HEK293 (cell line): ENCODE measurements around the gene POLE3.
"Not testable (repeated sequence)": the region's sequence is repeated elsewhere in the genome, so short reads cannot be mapped to it uniquely, and the experiment has no call there.

Source experiments
- CTCF ChIA-PET: fragments of 350-600 bp; formaldehyde crosslinking; extraction: SDS; loops from one replicate; lab custom pipeline; 2021; ENCODE audit warnings: antibody characterized with exemption; lab: Yijun Ruan, JAX
- POLR2A ChIA-PET: fragments of 300-600 bp; formaldehyde crosslinking; extraction: SDS; loops from one replicate; lab custom pipeline; 2020; ENCODE audit warnings: antibody characterized with exemption, inconsistent platforms; lab: Yijun Ruan, JAX
- H3K27ac ChIP-seq: fragments of 200-500 bp; sonication (Bioruptor generic); 2 replicates; pipeline ENCODE4 v1.5.1; 2014; ENCODE audit warnings: low read depth, low read length, control low read depth, inconsistent platforms; ENCODE audit errors: extremely low read depth
- H3K36me3 ChIP-seq, 2 experiments: fragments of 200-500 bp in 1 of 2; sonication (Bioruptor generic) in 1 of 2; 1 replicate in 1 of 2; 2 replicates in 1 of 2; pipeline ENCODE4 v1.5.1; 2014 to 2017; ENCODE audit warnings: inconsistent platforms in 2 of 2, low read length in 2 of 2; ENCODE audit not compliant: control insufficient read depth in 2 of 2, insufficient read depth in 1 of 2
- H3K4me1 ChIP-seq: fragments of 200-500 bp; sonication (Bioruptor generic); 2 replicates; pipeline ENCODE4 v1.5.1; 2014; ENCODE audit warnings: mild to moderate bottlenecking, low read length, inconsistent platforms; ENCODE audit not compliant: control insufficient read depth, insufficient read depth
- H3K4me3 ChIP-seq: 2 replicates; pipeline ENCODE4 v1.5.1; 2011; ENCODE audit warnings: low read depth, mild to moderate bottlenecking, control low read depth, low read length, moderate library complexity
- H3K9me3 ChIP-seq: fragments of 200-500 bp; sonication (Bioruptor generic); 2 replicates; pipeline ENCODE4 v1.5.1; 2014; ENCODE audit warnings: low read depth, low read length, inconsistent platforms; ENCODE audit not compliant: control insufficient read depth, insufficient read depth
- BCL11A ChIP-seq: fragments of 450-650 bp; formaldehyde crosslinking; IDR thresholded peaks from 2 replicates; pipeline ENCODE4 v1.5.1; 2016; ENCODE audit warnings: low read depth, missing biosample characterization, missing genetic modification characterization
- CTCF ChIP-seq: fragments of 450-650 bp; formaldehyde crosslinking; IDR thresholded peaks from 2 replicates; pipeline ENCODE4 v1.5.1; 2016; ENCODE audit warnings: missing biosample characterization, missing genetic modification characterization
- GFI1B ChIP-seq: fragments of 450-650 bp; formaldehyde crosslinking; IDR thresholded peaks from 2 replicates; pipeline ENCODE4 v1.5.1; 2016; ENCODE audit warnings: missing biosample characterization, missing genetic modification characterization
- SCRT2 ChIP-seq: fragments of 450-650 bp; formaldehyde crosslinking; IDR thresholded peaks from 2 replicates; pipeline ENCODE4 v1.5.1; 2016; ENCODE audit warnings: missing biosample characterization, missing genetic modification characterization
- SETDB1 ChIP-seq: IDR thresholded peaks from one replicate; pipeline ENCODE4 v1.6.1; 2017; ENCODE audit warnings: mild to moderate bottlenecking, low read length, moderate library complexity, mixed read lengths; ENCODE audit not compliant: insufficient read length
- ZFP3 ChIP-seq: fragments of 450-650 bp; formaldehyde crosslinking; IDR thresholded peaks from 2 replicates; pipeline ENCODE4 v1.5.1; 2016; ENCODE audit warnings: low read depth, missing biosample characterization, missing genetic modification characterization
- ZNF121 ChIP-seq: fragments of 450-650 bp; formaldehyde crosslinking; IDR thresholded peaks from 2 replicates; pipeline ENCODE4 v1.5.1; 2016; ENCODE audit warnings: missing biosample characterization, missing genetic modification characterization
- ZNF133 ChIP-seq: fragments of 450-650 bp; formaldehyde crosslinking; IDR thresholded peaks from 2 replicates; pipeline ENCODE4 v1.5.1; 2016; ENCODE audit warnings: missing biosample characterization, missing genetic modification characterization
- ZNF239 ChIP-seq: fragments of 450-650 bp; formaldehyde crosslinking; IDR thresholded peaks from 2 replicates; pipeline ENCODE4 v1.5.1; 2016; ENCODE audit warnings: missing biosample characterization, missing genetic modification characterization
- ZNF433 ChIP-seq: fragments of 450-650 bp; formaldehyde crosslinking; IDR thresholded peaks from 2 replicates; pipeline ENCODE4 v1.5.1; 2016; ENCODE audit warnings: missing biosample characterization, missing genetic modification characterization, low read depth
- ZNF510 ChIP-seq: fragments of 450-650 bp; formaldehyde crosslinking; IDR thresholded peaks from 2 replicates; pipeline ENCODE4 v1.5.1; 2018; ENCODE audit warnings: mild to moderate bottlenecking, missing genetic modification characterization, missing biosample characterization; ENCODE audit not compliant: insufficient replicate concordance
- ZNF529 ChIP-seq: fragments of 450-650 bp; formaldehyde crosslinking; IDR thresholded peaks from 2 replicates; pipeline ENCODE4 v1.5.1; 2017; ENCODE audit warnings: missing genetic modification characterization, missing biosample characterization; ENCODE audit not compliant: insufficient replicate concordance
- ZNF629 ChIP-seq: fragments of 450-650 bp; formaldehyde crosslinking; IDR thresholded peaks from 2 replicates; pipeline ENCODE4 v1.5.1; 2017; ENCODE audit warnings: missing biosample characterization, missing genetic modification characterization
- TF ChIP-seq, protein P1 (sequence below): fragments of 450-650 bp; formaldehyde crosslinking; optimal IDR thresholded peaks from 2 replicates; pipeline ENCODE3; 2016; ENCODE audit warnings: missing biosample characterization, mild to moderate bottlenecking, missing genetic modification characterization

The POLE3 gene

GRCh38 chr9:113368982-113369854 is 41.3 kb downstream of the POLE3 start:
- no peaks in the 10 kb centered on the region for H3K4me1 ChIP-seq
- CTCF ChIA-PET, result interaction anchor here (0.7 to 1.2 kb wide), 2 partner anchors 131 to 222 kb away, joined by 3 to 4 read pairs; no protein-coding TSS in a partner anchor
- H3K36me3 ChIP-seq, result peaks cover 0 to 19% of the 10 kb centered on the region in 2 experiments; a peak in 1 of 3 replicates
- no peak overlapping the region for H3K27ac ChIP-seq
- POLR2A ChIA-PET, result no interaction called here
- TF ChIP-seq GFI1B (tag by site-specific recombination), result no peak
- TF ChIP-seq, all 188 proteins: peak for 0
- Histone ChIP-seq H3K9me3 (no peaks in the 10 kb centered on the region), H3K4me3 (no peak overlapping the region)

- no peak overlapping the region for H3K4me3 ChIP-seq
- H3K4me1 ChIP-seq, result no peaks in the 10 kb centered on the region
- no peak overlapping the region for H3K27ac ChIP-seq
- CTCF ChIA-PET, result interaction anchor here (0.7 kb wide), 1 partner anchor 130 kb away, joined by 4 read pairs; no protein-coding TSS in a partner anchor
- TF ChIP-seq BCL11A (tag by site-specific recombination), result no peak
- TF ChIP-seq SCRT2 (tag by site-specific recombination), result no peak
- TF ChIP-seq CTCF (tag by site-specific recombination), result no peak
- no peak for TF ChIP-seq ZNF529 (tag by site-specific recombination)
- TF ChIP-seq ZNF121 (tag by site-specific recombination), result no peak
- peaks cover 0 to 11% of the 10 kb centered on the region in 2 experiments; a peak in 1 of 3 replicates for H3K36me3 ChIP-seq
- POLR2A ChIA-PET, result no interaction called here
- no peaks in the 10 kb centered on the region for H3K9me3 ChIP-seq
These were observed 42.0 kb downstream of the POLE3 start for GRCh38 chr9:113368348-113368981.

GRCh38 chr9:113365652-113366051 is 44.8 kb downstream of the POLE3 start:
- H3K4me1 ChIP-seq, H3K4me3 ChIP-seq, H3K27ac ChIP-seq, H3K9me3 ChIP-seq, H3K36me3 ChIP-seq, CTCF ChIA-PET: not testable (repeated sequence)
- POLR2A ChIA-PET, result interaction anchor here (0.7 to 1.9 kb wide), 3 partner anchors 25 to 144 kb away, joined by 4 to 10 read pairs (median 6); partner anchors contain the start of gene WDR31

DNA sequence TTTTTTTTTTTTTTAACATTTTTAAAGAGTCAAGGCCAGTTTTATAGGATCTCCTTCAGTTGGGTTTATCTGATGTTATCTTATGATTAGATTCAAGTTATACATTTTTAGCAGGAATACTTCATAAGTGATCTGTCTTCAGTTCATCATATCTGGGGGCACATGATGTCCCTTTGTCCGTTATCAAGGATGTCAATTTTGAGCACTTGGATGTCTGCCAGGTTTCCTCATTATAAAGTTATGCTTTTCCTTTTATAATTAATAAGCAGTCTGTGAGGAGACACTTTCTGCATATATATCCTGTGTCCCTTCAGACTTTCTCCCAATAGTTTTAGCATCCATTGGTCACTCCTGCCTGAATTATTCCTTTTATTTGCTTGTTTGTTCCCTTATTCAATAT is 45.5 kb downstream of the POLE3 start:
- Histone ChIP-seq H3K9me3 (no peaks in the 10 kb centered on the region), H3K4me3 (no peak overlapping the region), H3K4me1 (no peaks in the 10 kb centered on the region)
- CTCF ChIA-PET, result interaction anchor here (0.6 to 1.1 kb wide), 4 partner anchors 10 to 68 kb away, joined by 3 read pairs; no protein-coding TSS in a partner anchor
- POLR2A ChIA-PET, result interaction anchor here (1.5 to 1.9 kb wide), 2 partner anchors 12 to 24 kb away, joined by 4 to 10 read pairs; partner anchors contain the start of genes HDHD3 and WDR31
- TF ChIP-seq SETDB1 (no peak), ZNF239 (tag by site-specific recombination) (no peak), ZNF433 (tag by site-specific recombination) (no peak), ZNF133 (tag by site-specific recombination) (no peak), ZNF510 (tag by site-specific recombination) (no peak), ZNF629 (tag by site-specific recombination) (no peak), ZFP3 (tag by site-specific recombination) (no peak)
- TF ChIP-seq, protein P1, sequence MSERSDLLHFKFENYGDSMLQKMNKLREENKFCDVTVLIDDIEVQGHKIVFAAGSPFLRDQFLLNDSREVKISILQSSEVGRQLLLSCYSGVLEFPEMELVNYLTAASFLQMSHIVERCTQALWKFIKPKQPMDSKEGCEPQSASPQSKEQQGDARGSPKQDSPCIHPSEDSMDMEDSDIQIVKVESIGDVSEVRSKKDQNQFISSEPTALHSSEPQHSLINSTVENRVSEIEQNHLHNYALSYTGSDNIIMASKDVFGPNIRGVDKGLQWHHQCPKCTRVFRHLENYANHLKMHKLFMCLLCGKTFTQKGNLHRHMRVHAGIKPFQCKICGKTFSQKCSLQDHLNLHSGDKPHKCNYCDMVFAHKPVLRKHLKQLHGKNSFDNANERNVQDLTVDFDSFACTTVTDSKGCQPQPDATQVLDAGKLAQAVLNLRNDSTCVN, result no peak
- TF ChIP-seq, all 188 proteins: peak for 0
- Histone ChIP-seq H3K27ac (no peak overlapping the region), H3K36me3 (no peaks in the 10 kb centered on the region)
